PC-3 (cell line): ENCODE results near the gene CXXC5.

Experiments used
- CTCF ChIP-seq: fragments of 300-600 bp; sonication (generic); conservative IDR thresholded peaks from 2 replicates; pipeline ENCODE4 v1.5.1; 2017; ENCODE audit warnings: antibody characterized with exemption, low read depth, mild to moderate bottlenecking, low read length
- EZH2 ChIP-seq: fragments of 300-600 bp; sonication (generic); IDR thresholded peaks from one replicate; pipeline ENCODE4 v1.6.1; 2017; ENCODE audit warnings: antibody characterized with exemption, mild to moderate bottlenecking, low read length; ENCODE audit not compliant: unreplicated experiment
- EZH2phosphoT487 ChIP-seq: fragments of 300-600 bp; sonication (generic); IDR thresholded peaks from 2 replicates; pipeline ENCODE4 v1.6.1; 2018; ENCODE audit warnings: mild to moderate bottlenecking, antibody characterized with exemption, low read length, borderline replicate concordance

GRCh38 chr5:139644646-139645429, 3.3 kb upstream of the CXXC5 start:
- no peak for TF ChIP-seq CTCF
- TF ChIP-seq EZH2, result no peak
- no peak for TF ChIP-seq EZH2phosphoT487
